LHCN-M2 (cell line): Measurements from ENCODE around the gene MARCKSL1. TPM values are rescaled to one million over a fixed set of nuclear protein-coding genes. Genes with fewer than 3 reads are reported as not detected.
"Not testable (repeated sequence)": the region's sequence is repeated elsewhere in the genome, so short reads cannot be mapped to it uniquely, and the experiment has no call there.

Source experiments
- DNase-seq: peaks from one replicate; pipeline ENCODE4 v3.0.0-alpha.2; 2012; ENCODE audit warnings: low read depth
- total RNA-seq: library from RNA; depleted of rRNA; stranded (reverse); fragments of >200 nt; gene quantifications from 2 replicates; pipeline ENCODE4 v1.2.3, GENCODE V29; 2014

MARCKSL1 gene
- total RNA-seq, 1 experiment from 2014 or later, result 107 TPM

- DNase-seq, result no peak
These were observed 2.6 kb downstream of the MARCKSL1 start for GRCh38 chr1:32333251-32333963.

- DNase-seq, result no peak
These were observed 3.5 kb downstream of the MARCKSL1 start for GRCh38 chr1:32332290-32333079.

GRCh38 chr1:32331549-32331948, 4.5 kb downstream of the MARCKSL1 start:
- no peak for DNase-seq

- DNase-seq, result no peak
These were observed 5.4 kb downstream of the MARCKSL1 start for GRCh38 chr1:32330558-32331151.

- DNase-seq, result no peak
These were observed 6.0 kb downstream of the MARCKSL1 start for GRCh38 chr1:32329931-32330466.

GRCh38 chr1:32327204-32327603, 8.8 kb downstream of the MARCKSL1 start:
- no peak for DNase-seq

GRCh38 chr1:32321712-32322291, 14.2 kb downstream of the MARCKSL1 start:
- DNase-seq, result no peak

- DNase-seq, result no peak
These were observed 17.7 kb downstream of the MARCKSL1 start for GRCh38 chr1:32318127-32318869.

GRCh38 chr1:32316903-32317277, 19.1 kb downstream of the MARCKSL1 start:
- no peak for DNase-seq

- DNase-seq, result no peak
These were observed 24.2 kb downstream of the MARCKSL1 start for GRCh38 chr1:32311709-32312393.

GRCh38 chr1:32309960-32310359, 26.1 kb downstream of the MARCKSL1 start:
- DNase-seq, result no peak

GRCh38 chr1:32307324-32307723, 28.7 kb downstream of the MARCKSL1 start:
- DNase-seq, result peak; percentile 62

GRCh38 chr1:32305310-32305709, 30.7 kb downstream of the MARCKSL1 start:
- no peak for DNase-seq

GRCh38 chr1:32303997-32304622, 31.9 kb downstream of the MARCKSL1 start:
- DNase-seq, result no peak

GRCh38 chr1:32303358-32303757, 32.7 kb downstream of the MARCKSL1 start:
- no peak for DNase-seq

GRCh38 chr1:32299327-32299726, 36.7 kb downstream of the MARCKSL1 start:
- DNase-seq, result no peak

GRCh38 chr1:32298211-32298610, 37.8 kb downstream of the MARCKSL1 start:
- not testable (repeated sequence) for DNase-seq

GRCh38 chr1:32291708-32292538, 44.1 kb downstream of the MARCKSL1 start, which contains the start of gene HDAC1:
Gene HDAC1, plus strand, starts transcription at chr1:32292083. Its CDS starts 87 bp downstream, at chr1:32292170.
- DNase-seq, result peak; percentile 92

GRCh38 chr1:32291145-32291707, 44.8 kb downstream of the MARCKSL1 start:
- no peak for DNase-seq
